Measurements from ENCODE around the gene ANO3. TPM values are rescaled to one million over a fixed set of nuclear protein-coding genes. Genes with fewer than 3 reads are reported as not detected.

The ANO3 gene
- polyA plus RNA-seq, 6 donors from 2014 or later, result not detected

DNA sequence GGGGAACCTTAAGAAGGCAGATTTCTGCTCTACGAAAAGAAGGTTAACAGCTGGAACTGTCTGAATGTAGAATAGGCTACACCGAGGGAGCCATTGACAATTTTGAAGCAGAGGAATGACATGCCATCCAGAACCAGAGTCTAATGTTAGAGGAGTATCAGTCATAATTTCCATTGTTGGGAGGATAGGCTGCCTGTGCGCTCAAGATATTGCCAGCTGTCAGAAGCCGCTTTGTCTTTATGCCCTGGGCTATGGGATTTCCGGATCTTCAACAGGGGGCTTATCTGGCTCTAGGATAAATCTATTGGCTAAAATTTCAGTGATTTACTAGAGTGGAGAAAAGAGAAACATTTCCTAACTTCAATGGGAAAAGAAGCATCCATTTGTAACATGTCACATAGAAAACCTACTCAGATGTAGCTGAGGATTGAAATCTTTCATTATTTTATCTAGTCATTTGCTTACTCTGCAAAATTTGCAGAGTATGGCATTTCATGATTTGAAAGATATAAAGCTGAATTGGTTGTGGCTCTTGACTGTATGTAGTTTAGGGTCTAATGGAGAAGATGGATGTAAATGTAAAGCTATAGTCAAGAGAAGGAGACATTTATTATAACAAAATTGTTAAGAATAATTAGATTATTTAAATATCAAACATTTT, 78.9 kb downstream of the ANO3 start:
- ATAC-seq (ENCODE audit: low read depth in 2 of 2), result no peak
- Mint-ChIP-seq H3K27ac (no peak overlapping the region), H3K4me1 (no peaks in the 10 kb centered on the region), H3K36me3 (no peaks in the 10 kb centered on the region), H3K4me3 (no peak overlapping the region), H3K27me3 (no peaks in the 10 kb centered on the region), H3K9me3 (peaks cover 0 to 5% (median 0%) of the 10 kb centered on the region in 7 donors)
- no peak for DNase-seq

DNA sequence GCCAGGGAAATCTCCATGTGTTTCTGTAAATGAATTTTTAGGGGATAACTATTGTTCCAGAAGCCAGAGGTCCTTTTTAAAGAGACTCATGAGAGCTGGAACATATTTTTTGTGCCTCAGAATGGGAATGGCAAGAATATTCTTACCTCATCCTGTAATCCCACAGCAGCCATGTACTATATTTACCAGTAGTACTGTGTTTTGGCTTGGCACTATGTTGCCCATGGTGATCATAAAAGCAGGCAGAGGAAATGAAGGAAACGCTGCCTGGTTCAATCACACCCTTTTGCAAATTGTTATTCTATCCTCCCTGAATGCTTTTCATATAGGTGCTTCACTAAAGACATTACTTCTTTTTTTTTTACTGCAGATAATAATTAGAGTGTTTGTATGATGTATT, 81.0 kb downstream of the ANO3 start:
- H3K27me3 Mint-ChIP-seq, result no peaks in the 10 kb centered on the region
- H3K4me1 Mint-ChIP-seq, result no peaks in the 10 kb centered on the region
- H3K4me3 Mint-ChIP-seq, result no peak overlapping the region
- DNase-seq (no peak), ATAC-seq (ENCODE audit: low read depth in 2 of 2) (no peak)
- H3K27ac Mint-ChIP-seq, result no peak overlapping the region
- H3K9me3 Mint-ChIP-seq, result peaks cover 0 to 5% (median 0%) of the 10 kb centered on the region in 7 donors
- no peaks in the 10 kb centered on the region for H3K36me3 Mint-ChIP-seq

DNA sequence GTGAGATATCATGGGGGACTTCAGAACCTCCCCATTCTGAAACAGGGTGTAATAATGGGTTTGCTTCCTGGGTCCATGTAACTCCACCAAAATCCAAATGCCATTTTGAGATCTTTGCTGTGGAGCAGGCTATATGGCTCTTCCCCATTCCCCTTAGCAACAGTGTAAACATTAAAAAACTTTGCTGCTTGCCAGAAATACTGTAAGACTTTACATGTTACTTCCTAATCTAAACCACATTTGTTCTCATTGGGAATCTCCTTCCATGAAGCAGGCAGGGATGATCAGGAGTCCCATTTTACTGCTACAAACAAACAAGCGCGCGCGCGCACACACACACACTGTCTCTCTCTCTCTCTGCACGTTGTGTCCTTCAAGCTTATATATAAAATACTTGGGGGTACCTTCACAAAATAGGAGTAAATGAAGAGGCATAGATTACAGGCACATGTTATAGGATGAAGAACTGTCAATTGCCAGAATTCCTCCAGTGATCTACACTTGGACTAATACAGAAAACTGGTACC, 86.5 kb downstream of the ANO3 start:
- Mint-ChIP-seq H3K27me3 (no peaks in the 10 kb centered on the region), H3K9me3 (peaks cover 0 to 9% (median 2%) of the 10 kb centered on the region in 7 donors), H3K36me3 (no peaks in the 10 kb centered on the region)

DNA sequence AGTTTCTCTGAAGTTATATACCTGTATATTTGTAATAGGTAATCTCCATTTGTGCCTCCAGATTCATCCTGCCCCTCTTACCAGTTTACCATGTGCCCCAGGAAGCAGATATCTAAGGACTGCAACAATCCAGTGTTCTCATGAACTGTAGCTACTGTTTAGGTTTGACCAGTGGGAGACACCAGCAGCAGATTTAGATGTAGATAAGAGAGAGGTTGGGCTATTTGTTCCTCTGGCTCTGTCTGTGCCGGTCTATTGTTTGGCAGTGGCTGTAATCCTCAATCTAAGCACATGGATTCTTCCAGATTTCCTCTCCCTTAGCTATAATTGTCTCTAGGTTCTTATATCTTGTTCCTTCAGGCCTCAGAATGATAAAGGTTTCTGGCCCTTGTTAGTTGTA, 88.4 kb downstream of the ANO3 start:
- peaks cover 0 to 6% (median 0%) of the 10 kb centered on the region in 7 donors for H3K9me3 Mint-ChIP-seq
- DNase-seq, result no peak
- no peaks in the 10 kb centered on the region for H3K36me3 Mint-ChIP-seq
- no peaks in the 10 kb centered on the region for H3K4me1 Mint-ChIP-seq
- no peaks in the 10 kb centered on the region for H3K27me3 Mint-ChIP-seq
- no peak for ATAC-seq (ENCODE audit: low read depth in 2 of 2)
- H3K27ac Mint-ChIP-seq, result no peak overlapping the region
- H3K4me3 Mint-ChIP-seq, result no peak overlapping the region

More for the DNA sequence above, 86.5 kb downstream of the ANO3 start:
- ATAC-seq (ENCODE audit: low read depth in 2 of 2) (no peak), DNase-seq (no peak)
- Mint-ChIP-seq H3K27ac (no peak overlapping the region), H3K4me3 (no peak overlapping the region), H3K4me1 (no peaks in the 10 kb centered on the region)

DNA sequence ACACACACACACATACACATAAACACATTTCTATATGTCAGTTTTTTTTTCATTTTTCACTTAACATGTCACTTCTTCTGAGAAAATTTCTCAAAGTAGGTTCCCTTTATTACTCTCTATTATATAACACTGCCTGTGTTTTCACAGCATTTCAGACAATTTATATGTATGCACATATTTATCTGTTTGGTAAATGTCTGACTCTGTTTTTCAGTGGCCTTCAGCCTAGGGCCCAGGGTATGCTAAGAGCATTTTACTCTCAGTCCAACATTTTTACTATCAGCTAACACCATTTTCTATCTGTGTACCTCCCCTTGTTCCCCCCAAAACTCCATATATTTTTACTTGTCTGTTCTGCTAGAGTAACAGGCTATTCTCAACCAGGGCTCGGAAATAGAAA, 92.3 kb downstream of the ANO3 start:
- Mint-ChIP-seq H3K4me3 (no peak overlapping the region), H3K36me3 (no peaks in the 10 kb centered on the region), H3K4me1 (no peaks in the 10 kb centered on the region), H3K9me3 (peaks cover 0 to 3% (median 0%) of the 10 kb centered on the region in 7 donors), H3K27ac (no peak overlapping the region), H3K27me3 (no peaks in the 10 kb centered on the region)
- DNase-seq (no peak), ATAC-seq (ENCODE audit: low read depth in 2 of 2) (no peak)

DNA sequence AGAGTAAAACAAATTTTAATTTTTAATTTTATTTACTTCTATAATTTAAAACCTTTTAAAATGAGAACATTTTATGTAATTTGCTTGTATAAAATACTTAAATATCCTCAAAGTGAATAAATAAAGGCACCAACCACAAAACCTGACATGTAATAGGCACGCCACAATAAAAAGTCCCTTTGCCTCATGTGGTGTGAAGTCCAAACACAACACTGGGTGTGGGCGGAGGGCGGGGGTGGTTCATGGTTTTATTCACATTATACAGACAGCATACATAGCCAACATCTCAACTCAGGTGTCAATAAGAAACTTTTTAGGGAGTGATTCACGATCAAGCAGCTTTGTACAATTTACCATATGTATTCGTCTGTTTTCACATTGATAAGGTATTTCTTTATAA, 107.9 kb downstream of the ANO3 start:
- Mint-ChIP-seq H3K27me3 (no peaks in the 10 kb centered on the region), H3K36me3 (no peaks in the 10 kb centered on the region), H3K9me3 (peaks cover 0 to 8% (median 0%) of the 10 kb centered on the region in 7 donors), H3K4me1 (no peaks in the 10 kb centered on the region), H3K4me3 (no peak overlapping the region), H3K27ac (no peak overlapping the region)
- no peak for DNase-seq
- no peak for ATAC-seq (ENCODE audit: low read depth in 2 of 2)

DNA sequence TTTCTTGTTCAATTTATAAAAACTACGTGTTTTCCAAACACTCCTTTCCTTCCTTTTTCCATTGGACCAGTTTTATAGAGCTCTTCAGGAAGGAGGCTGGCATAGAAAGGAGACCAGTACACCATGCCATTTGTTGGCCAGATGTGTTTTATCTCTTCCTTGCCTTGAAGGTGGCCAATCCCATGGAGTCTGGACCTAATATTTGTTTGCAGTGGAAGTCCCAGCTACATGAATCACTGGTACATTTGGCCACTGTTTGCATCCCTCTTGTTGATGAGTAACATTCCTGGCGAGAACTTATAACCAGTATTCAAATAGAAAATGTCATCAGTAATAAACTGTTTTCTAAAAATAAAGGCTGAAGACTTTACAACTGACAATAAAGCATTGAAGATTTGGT, 110.2 kb downstream of the ANO3 start:
- Mint-ChIP-seq H3K36me3 (no peaks in the 10 kb centered on the region), H3K4me1 (no peaks in the 10 kb centered on the region), H3K27ac (no peak overlapping the region), H3K9me3 (peaks cover 0 to 7% (median 0%) of the 10 kb centered on the region in 7 donors), H3K4me3 (no peak overlapping the region), H3K27me3 (no peaks in the 10 kb centered on the region)
- ATAC-seq (ENCODE audit: low read depth in 2 of 2) (no peak), DNase-seq (no peak)

DNA sequence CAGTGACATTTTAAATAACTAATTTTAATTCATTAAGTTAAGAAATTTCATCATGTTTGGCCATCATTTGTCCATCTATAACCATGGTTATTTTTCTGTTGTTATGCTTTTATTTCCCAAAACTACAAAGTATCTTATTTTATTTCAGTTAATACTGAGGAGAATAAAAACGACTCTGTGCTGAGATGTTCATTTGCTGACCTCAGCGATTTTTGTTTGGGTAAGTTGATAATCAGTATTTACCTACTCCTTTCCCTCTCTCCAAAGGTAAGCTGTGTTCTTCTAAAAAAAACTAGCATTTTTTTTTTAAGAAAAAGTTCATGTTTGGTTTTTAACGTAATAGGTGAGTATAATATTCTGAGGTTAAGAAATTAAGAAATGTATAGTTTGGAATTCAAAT, 111.7 kb downstream of the ANO3 start:
- ATAC-seq (ENCODE audit: low read depth in 2 of 2) (no peak), DNase-seq (no peak)
- Mint-ChIP-seq H3K36me3 (no peaks in the 10 kb centered on the region), H3K27ac (no peak overlapping the region), H3K4me1 (no peaks in the 10 kb centered on the region), H3K9me3 (peaks cover 0 to 7% (median 0%) of the 10 kb centered on the region in 7 donors), H3K4me3 (no peak overlapping the region), H3K27me3 (no peaks in the 10 kb centered on the region)

DNA sequence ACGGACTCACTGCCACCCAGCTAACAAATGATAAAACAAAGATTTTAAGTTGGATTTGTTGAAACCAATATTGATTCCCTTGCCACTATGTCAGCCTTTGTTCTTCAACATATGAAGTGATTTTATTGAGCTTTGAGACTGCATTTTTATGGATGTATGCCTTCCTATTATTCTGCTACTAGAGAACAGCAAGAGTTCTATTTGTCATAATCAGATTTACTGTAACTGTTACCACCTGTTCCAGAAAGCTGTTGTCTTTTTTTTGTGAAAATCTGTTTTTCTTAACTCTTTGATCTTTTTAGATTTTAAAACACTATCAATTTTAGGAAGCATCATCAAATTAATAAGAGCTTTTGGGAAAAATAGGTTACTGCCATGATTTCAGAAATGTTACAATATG, 125.7 kb downstream of the ANO3 start:
- ATAC-seq (ENCODE audit: low read depth in 2 of 2) (no peak), DNase-seq (no peak)
- H3K9me3 Mint-ChIP-seq, result peaks cover 0 to 5% (median 4%) of the 10 kb centered on the region in 7 donors
- H3K4me1 Mint-ChIP-seq, result no peaks in the 10 kb centered on the region
- no peaks in the 10 kb centered on the region for H3K27me3 Mint-ChIP-seq
- H3K36me3 Mint-ChIP-seq, result no peaks in the 10 kb centered on the region
- no peak overlapping the region for H3K4me3 Mint-ChIP-seq
- H3K27ac Mint-ChIP-seq, result no peak overlapping the region

DNA sequence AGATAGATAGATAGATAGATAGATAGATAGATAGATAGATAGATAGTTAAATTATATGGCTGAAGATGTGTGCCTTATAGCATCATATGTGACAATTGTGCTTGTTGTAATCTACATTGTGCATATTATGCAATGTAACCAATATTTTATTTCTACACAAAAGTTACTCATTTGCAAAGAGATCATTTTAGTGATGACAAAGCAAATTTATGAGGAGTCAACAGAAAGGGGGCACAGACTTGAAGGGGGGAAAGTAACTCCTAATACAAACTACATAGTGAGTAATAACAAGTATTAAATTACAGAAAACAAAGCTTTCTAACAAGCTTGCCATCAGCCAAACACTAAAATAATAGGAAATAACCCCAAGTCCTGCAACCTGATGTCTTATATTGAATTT, 133.3 kb downstream of the ANO3 start:
- DNase-seq, result no peak
- peaks cover 0 to 5% (median 0%) of the 10 kb centered on the region in 7 donors for H3K9me3 Mint-ChIP-seq
- no peaks in the 10 kb centered on the region for H3K36me3 Mint-ChIP-seq
- no peaks in the 10 kb centered on the region for H3K27me3 Mint-ChIP-seq
- no peak overlapping the region for H3K27ac Mint-ChIP-seq
- H3K4me1 Mint-ChIP-seq, result no peaks in the 10 kb centered on the region
- no peak for ATAC-seq (ENCODE audit: low read depth in 2 of 2)
- H3K4me3 Mint-ChIP-seq, result no peak overlapping the region

DNA sequence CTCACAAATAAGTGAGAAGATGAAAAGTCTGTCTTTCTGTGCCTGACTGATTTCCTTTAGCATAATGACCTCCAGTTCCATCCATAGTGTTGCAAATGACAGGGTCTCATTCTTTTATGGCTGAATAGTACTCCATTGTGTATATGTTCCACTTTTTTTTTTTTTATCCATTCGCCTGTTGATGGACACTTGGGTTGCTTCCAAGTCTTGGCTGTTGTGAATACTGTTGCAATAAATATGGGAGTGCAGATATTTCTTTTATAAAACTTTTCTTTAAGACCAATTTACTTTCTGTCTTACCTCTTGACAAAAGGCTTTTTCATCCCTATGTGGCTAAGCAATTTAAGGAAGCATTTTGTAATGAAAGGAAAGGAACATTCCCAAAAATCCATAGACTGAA, 135.6 kb downstream of the ANO3 start:
- no peak overlapping the region for H3K27ac Mint-ChIP-seq
- no peaks in the 10 kb centered on the region for H3K4me1 Mint-ChIP-seq
- H3K36me3 Mint-ChIP-seq, result no peaks in the 10 kb centered on the region
- DNase-seq (no peak), ATAC-seq (ENCODE audit: low read depth in 2 of 2) (no peak)
- no peaks in the 10 kb centered on the region for H3K27me3 Mint-ChIP-seq
- H3K9me3 Mint-ChIP-seq, result peaks cover 0 to 5% (median 0%) of the 10 kb centered on the region in 7 donors
- no peak overlapping the region for H3K4me3 Mint-ChIP-seq

DNA sequence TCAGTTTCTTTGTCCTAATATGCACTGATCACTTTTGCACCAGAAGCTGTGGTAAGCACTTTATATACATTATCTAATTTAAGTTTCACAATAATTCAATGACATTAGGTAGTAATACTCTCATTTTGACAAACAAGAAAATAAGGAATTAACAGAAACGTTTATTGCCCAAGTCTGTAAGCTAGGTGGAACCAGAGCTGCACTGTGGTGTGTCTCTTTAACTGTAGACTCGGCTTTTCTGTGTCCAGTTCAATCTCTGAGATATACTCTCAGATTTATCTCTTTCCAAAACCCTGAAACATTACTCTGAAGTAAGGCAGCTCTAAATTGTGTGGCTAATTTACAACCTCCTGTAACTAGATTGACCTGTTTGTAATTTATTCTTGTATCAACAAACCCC, 139.1 kb downstream of the ANO3 start:
- Mint-ChIP-seq H3K27me3 (no peaks in the 10 kb centered on the region), H3K9me3 (peaks cover 0 to 2% (median 0%) of the 10 kb centered on the region in 7 donors), H3K4me3 (no peak overlapping the region), H3K36me3 (no peaks in the 10 kb centered on the region), H3K4me1 (no peaks in the 10 kb centered on the region), H3K27ac (no peak overlapping the region)
- DNase-seq, result no peak
- no peak for ATAC-seq (ENCODE audit: low read depth in 2 of 2)

DNA sequence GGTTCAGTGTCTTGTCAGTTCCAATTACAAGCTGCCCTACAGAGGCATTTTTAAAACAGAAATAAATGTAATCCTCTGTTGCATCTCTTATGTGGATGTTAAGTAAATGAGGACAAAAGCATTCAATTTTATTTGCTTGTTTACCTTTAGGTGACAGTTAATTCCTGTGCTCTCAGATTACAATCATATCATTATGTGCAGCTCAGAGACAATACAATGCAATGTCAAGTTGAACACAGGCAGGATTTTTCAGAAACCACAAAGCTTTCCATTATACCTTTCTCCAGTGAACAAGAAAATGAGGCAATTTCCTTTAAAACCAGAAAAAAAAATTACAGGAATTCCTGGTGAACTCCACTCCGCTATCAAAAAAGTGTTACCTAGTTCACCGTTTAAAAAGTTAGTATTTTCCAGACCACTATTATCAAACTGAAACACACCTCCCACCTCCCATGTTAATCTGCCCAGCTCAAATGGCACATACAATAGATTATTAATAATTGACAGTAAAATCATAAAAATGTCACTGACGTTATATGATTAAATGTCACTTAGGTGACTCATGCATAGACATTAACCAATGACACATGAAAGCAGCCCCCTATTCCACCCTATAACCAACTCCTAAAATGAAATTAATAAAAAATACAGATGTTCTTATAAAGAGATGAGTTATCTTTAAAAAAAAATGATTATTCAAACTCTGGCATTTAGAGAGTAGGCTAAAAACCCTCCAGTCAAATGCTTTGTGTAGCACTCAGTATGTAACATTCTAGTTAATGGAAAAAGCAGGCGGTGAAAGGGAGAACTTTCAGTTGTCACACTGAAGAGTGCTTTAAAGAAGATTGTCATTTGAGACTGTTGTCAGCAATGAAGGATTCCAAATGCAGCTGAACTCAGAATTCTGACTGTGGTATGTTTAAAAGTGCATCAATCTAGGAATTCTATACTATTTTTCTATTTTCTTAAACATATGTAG, 141.6 kb downstream of the ANO3 start:
- no peak overlapping the region for H3K27ac Mint-ChIP-seq
- H3K4me3 Mint-ChIP-seq, result no peak overlapping the region
- H3K4me1 Mint-ChIP-seq, result no peaks in the 10 kb centered on the region
- H3K9me3 Mint-ChIP-seq, result peaks cover 0 to 2% (median 0%) of the 10 kb centered on the region in 7 donors
- DNase-seq (no peak), ATAC-seq (ENCODE audit: low read depth in 2 of 2) (no peak)
- H3K27me3 Mint-ChIP-seq, result no peaks in the 10 kb centered on the region
- H3K36me3 Mint-ChIP-seq, result no peaks in the 10 kb centered on the region

DNA sequence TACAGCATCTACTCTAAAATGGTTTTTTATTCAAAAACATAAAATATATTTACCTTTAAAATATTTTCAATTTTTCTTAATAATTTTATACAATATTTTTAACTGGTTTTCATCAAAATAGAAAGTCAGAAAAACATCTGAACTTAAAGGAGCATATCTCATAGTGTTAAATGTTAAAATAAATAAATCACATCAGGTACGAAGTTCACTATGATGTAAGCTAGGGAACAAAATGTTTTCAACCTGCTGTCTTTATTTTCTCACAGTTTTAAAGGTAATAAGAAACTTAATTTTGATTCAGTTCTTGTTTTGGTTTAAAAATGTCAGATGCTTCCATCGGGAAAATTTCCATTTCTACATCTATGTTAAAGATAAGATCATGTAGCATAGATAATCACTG, 142.5 kb downstream of the ANO3 start:
- no peaks in the 10 kb centered on the region for H3K27me3 Mint-ChIP-seq
- ATAC-seq (ENCODE audit: low read depth in 2 of 2) (no peak), DNase-seq (no peak)
- no peak overlapping the region for H3K4me3 Mint-ChIP-seq
- no peaks in the 10 kb centered on the region for H3K36me3 Mint-ChIP-seq
- H3K4me1 Mint-ChIP-seq, result no peaks in the 10 kb centered on the region
- no peak overlapping the region for H3K27ac Mint-ChIP-seq
- H3K9me3 Mint-ChIP-seq, result peaks cover 0 to 2% (median 0%) of the 10 kb centered on the region in 7 donors
